HG02870 (cell line): ENCODE measurements around the gene STAT3.

Source experiments
- ATAC-seq: cut with Tn5 transposase; IDR thresholded peaks from one replicate; pipeline ENCODE4 v1.9.1; 2021; ENCODE audit warnings: mild to moderate bottlenecking, moderate library complexity; ENCODE audit not compliant: unreplicated experiment

STAT3 gene

DNA sequence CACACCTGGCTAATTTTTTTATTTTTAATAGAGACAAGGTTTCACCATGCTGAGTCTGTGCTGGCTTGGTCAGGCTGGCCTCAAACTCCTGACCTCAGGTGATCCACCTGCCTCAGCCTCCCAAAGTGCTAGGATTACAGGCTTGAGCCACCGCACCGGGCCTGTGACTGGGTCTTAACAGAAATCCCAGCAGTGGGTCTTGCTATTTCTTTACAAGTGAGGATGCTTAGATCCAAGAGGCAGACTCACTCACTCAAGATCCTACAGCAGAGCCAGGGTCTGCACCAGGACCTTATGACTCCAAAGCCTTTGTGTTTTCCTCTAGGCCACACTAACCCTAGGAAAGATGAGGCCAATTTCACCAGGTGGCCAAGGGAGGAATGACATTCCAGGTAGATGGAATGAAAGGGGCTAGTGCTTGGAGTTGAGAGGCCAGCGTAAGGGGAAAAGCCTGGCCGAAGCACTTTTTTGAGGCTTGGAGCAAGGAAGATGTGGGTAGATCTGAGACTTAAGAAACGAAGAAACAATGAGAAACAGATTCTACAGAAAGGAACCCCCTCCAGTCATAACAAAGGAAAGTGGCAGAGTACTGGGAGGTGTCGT lies 105.7 kb downstream of the STAT3 start:
- ATAC-seq = no peak

- no peak for ATAC-seq
Measured at GRCh38 chr17:42281571-42282096, 106.6 kb downstream of the STAT3 start.

GRCh38 chr17:42279776-42280630 lies 108.2 kb downstream of the STAT3 start:
- no peak for ATAC-seq

GRCh38 chr17:42277342-42277712 lies 110.9 kb downstream of the STAT3 start:
- ATAC-seq = no peak

- no peak for ATAC-seq
Measured at GRCh38 chr17:42276609-42277341, 111.5 kb downstream of the STAT3 start.

DNA sequence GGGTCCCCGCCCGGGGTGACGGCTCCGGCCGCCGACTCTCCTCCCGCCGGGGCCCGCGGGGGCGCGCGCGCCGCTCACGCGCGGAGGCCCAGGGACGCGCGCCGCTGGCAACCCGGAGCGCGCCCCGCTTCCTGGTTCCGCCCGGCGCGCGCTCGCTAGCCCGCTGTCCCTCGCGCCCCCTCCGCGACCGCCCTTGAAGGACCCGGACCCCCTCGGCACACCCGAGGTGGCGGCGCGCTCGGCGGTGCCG lies 112.0 kb downstream of the STAT3 start, which contains the start of gene STAT5B:
Gene STAT5B, minus strand, starts transcription at position 33 of the 250 bp plus-strand sequence. CDS start 44,264 bp downstream, outside the sequence.
- no peak for ATAC-seq

GRCh38 chr17:42275527-42276358 lies 112.5 kb downstream of the STAT3 start:
- no peak for ATAC-seq

- ATAC-seq = no peak
Measured at GRCh38 chr17:42274812-42275526, 113.3 kb downstream of the STAT3 start.

DNA sequence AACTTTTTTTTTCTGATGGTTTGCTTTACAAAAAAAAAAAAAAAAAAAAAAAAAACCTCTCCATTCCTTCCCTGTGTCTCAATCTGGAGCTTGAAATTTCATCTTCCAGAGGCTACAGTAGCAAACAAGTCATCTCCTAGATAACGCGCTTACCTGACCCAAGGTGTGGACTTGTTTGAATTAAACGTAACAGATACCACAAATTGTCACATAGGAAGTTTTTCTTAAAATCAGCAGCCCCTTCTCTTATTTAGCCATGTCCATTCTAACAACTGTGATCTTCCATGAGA lies 114.0 kb downstream of the STAT3 start:
- ATAC-seq = no peak

DNA sequence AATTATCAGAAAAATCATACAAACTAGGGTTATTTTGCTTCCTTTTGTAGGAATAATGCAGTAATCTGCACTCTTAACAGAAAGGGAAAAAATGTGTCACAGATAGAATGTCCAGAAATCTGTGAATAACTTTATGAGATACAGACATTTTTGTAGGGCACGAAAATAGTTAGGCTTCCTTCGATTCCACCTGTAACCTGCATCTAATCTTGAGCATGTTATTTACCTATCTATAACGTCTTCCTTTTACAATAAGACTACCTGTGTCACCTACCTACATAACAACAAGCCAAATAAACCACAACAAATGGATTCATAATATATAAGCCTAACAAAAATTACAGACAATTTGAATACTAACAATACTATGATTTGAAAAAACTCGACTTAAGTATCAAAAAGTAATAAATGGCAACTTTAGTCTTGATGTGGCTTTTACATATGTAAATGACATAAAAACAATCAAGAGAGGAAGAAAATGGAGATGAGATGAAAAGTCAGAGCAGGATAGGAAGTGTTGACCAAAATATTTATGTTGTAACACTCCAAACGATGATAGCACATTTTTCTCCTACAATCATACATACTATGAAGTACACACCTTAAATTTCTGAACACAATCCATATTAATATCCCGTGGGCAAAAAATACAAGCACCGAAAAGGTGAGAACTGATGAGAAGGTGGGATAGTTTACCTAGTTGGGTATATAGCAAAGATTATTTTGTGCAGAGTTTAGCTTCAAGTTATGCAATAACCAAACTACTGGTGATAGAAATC lies 114.6 kb downstream of the STAT3 start:
- ATAC-seq = no peak

- no peak for ATAC-seq
Measured at GRCh38 chr17:42272162-42272907, 115.9 kb downstream of the STAT3 start.

DNA sequence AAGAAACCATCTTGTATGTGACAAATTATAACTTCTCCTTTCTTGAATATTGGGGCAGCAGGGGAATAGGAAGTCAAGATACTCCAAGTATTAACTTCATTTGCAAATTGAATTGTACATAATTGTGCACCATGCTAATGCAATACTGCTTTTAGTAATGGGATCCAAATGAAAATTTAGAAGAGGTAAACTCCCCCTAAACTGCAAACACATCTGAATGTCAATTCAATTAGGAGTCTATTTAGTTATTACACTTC lies 116.5 kb downstream of the STAT3 start:
- ATAC-seq = no peak

DNA sequence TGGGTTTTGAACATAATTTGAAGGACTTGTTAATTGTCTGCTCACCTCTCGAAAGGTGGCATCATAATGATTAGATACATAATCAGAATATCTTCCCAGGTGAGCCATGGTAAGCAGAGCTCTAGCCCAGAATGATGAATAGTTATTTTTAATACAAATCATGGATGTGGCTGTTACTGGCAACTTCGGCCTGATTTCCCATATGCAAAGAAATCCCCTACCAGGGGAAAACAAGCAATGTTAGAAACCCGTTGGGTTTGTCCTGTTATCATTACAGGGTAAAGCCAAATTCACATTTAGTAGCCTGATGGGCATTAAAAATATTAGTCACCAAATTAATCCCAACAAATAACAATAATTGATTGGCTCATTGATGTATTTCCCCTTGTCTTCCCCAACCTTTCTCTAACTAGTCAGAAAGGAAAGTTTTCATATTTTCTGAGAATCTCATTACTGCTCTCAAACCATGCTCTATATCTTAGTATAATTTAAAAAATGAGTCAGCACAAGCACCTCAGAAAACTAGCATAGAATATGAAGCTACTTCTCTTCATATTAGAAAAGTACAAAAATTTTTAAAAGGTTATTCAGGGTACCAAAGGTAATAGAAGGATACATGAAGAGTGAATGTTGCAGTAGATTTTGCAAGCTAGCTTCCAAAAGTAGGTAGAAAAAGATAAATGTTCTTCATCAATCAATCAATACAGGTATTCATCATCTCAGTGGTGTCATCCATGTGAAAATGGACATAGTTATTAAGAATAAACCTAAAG lies 117.0 kb downstream of the STAT3 start:
- ATAC-seq = no peak

DNA sequence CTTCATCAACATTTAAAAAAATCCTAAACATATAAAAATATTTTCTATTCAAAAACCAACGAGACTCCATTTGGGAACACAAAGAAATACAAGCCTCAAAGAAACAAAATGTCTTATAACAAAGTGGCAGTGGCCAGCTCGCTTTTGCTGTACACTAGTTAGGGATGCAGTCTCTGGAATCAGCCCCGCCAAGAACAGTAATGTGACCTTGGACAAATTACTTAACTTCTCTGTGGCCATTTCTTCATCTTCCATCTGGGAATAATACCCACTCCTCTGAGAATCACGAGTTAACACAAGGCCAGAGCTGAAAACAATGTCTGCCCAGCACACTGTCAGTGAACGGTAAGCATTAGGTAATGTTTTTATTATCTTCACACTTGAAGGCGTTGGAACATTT lies 117.6 kb downstream of the STAT3 start:
- ATAC-seq = no peak

DNA sequence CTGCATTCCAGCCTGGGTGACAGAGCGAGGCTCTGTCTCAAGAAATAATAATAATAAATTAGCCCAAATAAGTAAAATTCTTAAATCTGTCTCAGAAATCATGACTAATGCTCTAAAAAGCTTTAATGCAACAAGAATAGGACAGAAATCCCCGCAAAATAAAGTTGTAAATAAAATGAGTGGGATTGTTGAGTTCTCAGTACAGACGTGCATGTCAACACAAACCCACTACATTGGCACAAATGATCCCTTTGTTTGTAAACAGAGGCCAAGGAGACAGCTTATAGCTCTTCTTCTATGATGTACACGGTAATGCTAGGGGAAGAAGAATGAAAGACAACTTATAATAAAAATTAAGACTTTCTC lies 118.1 kb downstream of the STAT3 start:
- ATAC-seq = no peak

- ATAC-seq = no peak
Measured at GRCh38 chr17:42268236-42268635, 120.0 kb downstream of the STAT3 start.

DNA sequence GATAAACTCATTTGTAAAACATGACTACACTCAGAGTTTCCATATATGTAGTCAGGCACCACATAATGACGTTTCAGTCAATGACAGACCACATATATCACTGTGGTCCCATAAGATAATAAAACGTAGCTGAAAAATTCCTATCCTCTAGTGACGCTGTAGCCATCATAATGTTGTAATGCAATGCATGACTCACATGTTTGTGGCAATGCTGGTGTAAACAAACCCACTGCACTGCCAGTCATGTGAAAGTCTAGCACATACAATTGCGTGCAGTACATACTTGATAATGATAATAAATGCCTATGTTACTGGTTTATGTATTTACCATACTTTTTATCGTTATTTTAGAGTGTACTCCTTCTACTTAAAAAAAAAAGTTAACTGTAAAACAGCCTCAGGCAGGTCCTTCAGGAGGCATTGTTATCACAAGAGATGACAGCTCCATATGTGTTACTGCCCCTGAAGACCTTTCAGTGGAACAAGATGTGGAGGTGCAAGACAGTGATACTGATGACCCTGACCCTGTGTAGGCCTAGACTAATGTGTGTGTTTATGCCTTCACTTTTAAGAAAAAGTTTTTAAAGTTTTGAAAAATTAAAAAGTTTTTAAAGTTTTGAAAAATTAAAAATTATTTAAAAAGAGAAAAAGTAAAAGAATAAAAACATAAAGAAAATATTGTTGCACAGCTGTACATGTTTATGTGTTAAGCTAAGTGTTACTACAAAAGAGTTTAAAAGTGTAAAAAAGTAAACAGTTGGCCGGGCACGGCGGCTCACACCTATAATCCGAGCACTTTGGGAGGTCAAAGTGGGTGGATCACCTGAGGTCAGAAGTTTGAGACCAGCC lies 121.1 kb downstream of the STAT3 start:
- no peak for ATAC-seq

DNA sequence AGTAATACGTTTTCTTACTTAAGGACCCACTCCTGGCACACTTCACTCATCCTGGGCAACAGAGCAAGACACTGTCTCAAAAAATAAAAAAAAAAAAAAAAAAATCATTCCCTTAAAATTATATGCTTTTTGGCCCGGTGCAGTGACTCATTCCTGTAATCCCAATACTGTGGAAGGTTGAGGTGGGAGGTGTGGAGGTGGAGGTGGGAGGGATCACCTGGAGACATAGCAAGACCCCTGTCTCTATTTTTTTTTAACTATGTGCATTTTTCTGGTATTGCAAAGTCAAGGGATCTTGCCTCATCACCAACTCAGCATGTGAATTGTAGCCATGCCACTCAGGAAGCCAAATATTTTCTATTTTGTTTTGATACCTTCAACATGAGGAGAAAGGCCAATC lies 121.8 kb downstream of the STAT3 start:
- ATAC-seq = no peak
